HG03521 (cell line): ENCODE measurements around the gene VPS25.
"Not testable (repeated sequence)": the region's sequence is repeated elsewhere in the genome, so short reads cannot be mapped to it uniquely, and the experiment has no call there.

Experiments used
- ATAC-seq: cut with Tn5 transposase; IDR thresholded peaks from one replicate; pipeline ENCODE4 v1.9.1; 2021; ENCODE audit warnings: mild to moderate bottlenecking, moderate library complexity; ENCODE audit not compliant: unreplicated experiment

VPS25 gene

GRCh38 chr17:42767512-42767911 lies 5.7 kb upstream of the VPS25 start:
- ATAC-seq = no peak

GRCh38 chr17:42768006-42768405 lies 5.2 kb upstream of the VPS25 start:
- not testable (repeated sequence) for ATAC-seq

GRCh38 chr17:42769964-42770363 lies 3.3 kb upstream of the VPS25 start:
- ATAC-seq = not testable (repeated sequence)

- no peak for ATAC-seq
Measured at GRCh38 chr17:42772945-42773289, 332 bp upstream of the VPS25 start.

- no peak for ATAC-seq
Measured at GRCh38 chr17:42774066-42774745, 957 bp downstream of the VPS25 start.

- no peak for ATAC-seq
Measured at GRCh38 chr17:42775534-42776098, 2.4 kb downstream of the VPS25 start.

GRCh38 chr17:42778570-42778969 lies 5.3 kb downstream of the VPS25 start:
- ATAC-seq = no peak

GRCh38 chr17:42779304-42779935 lies 6.2 kb downstream of the VPS25 start:
- ATAC-seq = no peak

- no peak for ATAC-seq
Measured at GRCh38 chr17:42779936-42780850, 6.9 kb downstream of the VPS25 start, which contains the start of gene WNK4. Gene WNK4, plus strand, starts transcription at chr17:42780610. Its CDS starts 89 bp downstream, at chr17:42780699.

GRCh38 chr17:42780851-42781638 lies 7.8 kb downstream of the VPS25 start:
- no peak for ATAC-seq

- ATAC-seq = no peak
Measured at GRCh38 chr17:42781639-42782165, 8.5 kb downstream of the VPS25 start.

- ATAC-seq = no peak
Measured at GRCh38 chr17:42782166-42783061, 9.2 kb downstream of the VPS25 start.

GRCh38 chr17:42783062-42783790 lies 10.0 kb downstream of the VPS25 start:
- no peak for ATAC-seq

- no peak for ATAC-seq
Measured at GRCh38 chr17:42783791-42784138, 10.5 kb downstream of the VPS25 start.

GRCh38 chr17:42784409-42784808 lies 11.2 kb downstream of the VPS25 start:
- ATAC-seq = no peak

- no peak for ATAC-seq
Measured at GRCh38 chr17:42784811-42785592, 11.8 kb downstream of the VPS25 start.

- ATAC-seq = no peak
Measured at GRCh38 chr17:42787266-42787665, 14.0 kb downstream of the VPS25 start.

- no peak for ATAC-seq
Measured at GRCh38 chr17:42791948-42792347, 18.7 kb downstream of the VPS25 start.
